Measurements from ENCODE around the gene SEL1L3. TPM values are rescaled to one million over a fixed set of nuclear protein-coding genes. Genes with fewer than 3 reads are reported as not detected.
A peak's percentile ranks its signal among the peaks of the same experiment; 100 is the strongest.

The SEL1L3 gene
- total RNA-seq, 1 donor from 2014 or later = 54.4 TPM

DNA sequence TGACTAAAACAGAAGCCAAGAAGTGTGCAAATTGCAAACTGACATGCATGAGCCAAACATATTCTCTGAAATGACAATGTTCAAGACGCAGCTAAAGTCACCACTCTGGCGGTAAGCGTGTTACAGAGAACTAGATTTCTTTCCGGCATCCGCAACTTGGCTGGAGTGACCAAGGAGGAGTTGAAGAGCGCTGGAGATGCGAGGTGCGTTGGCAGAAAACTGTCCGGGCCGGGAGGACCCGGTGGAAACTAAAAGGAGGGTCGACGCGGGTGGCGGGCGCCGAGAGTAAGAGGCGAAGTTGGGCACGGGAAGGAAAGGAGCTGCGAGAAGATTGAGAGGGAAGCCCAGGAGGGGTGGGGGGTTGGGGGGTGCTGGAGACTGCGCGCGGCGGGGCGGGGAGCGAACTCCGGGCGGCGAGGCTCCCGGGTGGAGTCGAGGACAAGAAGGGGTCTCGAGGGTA lies 807 bp downstream of the SEL1L3 start:
- peak overlapping the region; percentile 77 for H3K4me3 ChIP-seq (ENCODE audit: low read depth, low read length)
- TF ChIP-seq, protein P1, sequence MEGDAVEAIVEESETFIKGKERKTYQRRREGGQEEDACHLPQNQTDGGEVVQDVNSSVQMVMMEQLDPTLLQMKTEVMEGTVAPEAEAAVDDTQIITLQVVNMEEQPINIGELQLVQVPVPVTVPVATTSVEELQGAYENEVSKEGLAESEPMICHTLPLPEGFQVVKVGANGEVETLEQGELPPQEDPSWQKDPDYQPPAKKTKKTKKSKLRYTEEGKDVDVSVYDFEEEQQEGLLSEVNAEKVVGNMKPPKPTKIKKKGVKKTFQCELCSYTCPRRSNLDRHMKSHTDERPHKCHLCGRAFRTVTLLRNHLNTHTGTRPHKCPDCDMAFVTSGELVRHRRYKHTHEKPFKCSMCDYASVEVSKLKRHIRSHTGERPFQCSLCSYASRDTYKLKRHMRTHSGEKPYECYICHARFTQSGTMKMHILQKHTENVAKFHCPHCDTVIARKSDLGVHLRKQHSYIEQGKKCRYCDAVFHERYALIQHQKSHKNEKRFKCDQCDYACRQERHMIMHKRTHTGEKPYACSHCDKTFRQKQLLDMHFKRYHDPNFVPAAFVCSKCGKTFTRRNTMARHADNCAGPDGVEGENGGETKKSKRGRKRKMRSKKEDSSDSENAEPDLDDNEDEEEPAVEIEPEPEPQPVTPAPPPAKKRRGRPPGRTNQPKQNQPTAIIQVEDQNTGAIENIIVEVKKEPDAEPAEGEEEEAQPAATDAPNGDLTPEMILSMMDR (conservative IDR thresholded peaks at IDR 0.05; ENCODE audit: low read depth, low read length) = no peak
- no peak for DNase-seq (ENCODE audit: low read depth)

DNA sequence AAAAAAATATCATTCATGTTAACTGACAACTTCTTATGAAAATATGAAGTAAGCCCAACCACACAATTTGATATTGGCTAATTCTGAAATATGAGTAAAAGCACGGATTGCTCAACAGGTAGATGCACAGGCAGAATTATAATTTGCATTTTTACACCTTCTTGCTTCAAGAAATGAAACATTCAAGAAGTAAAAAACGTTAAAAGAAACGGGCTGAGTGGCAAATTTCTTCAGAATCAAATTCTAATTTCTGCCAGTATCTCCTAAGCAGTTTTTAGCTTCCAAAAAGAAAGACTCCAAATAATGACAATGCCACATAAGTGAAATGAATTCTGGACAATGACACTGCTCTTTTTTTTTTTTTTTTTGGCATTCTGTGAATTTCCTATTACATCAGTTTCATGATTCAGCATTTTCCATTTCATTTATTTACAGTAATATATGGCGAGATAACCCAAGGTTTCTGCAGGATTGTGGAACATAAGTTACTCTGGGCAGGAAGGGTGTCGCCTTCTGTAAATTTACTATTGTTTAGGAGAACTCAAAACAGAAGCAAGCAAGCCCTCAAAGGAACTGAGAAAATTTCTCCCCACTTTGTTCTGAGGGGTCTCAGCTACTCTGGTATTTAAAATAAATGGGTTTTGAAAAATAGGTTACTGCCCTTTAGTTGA lies 1.4 kb downstream of the SEL1L3 start:
- peak overlapping the region; percentile 77 for H3K4me3 ChIP-seq (ENCODE audit: low read depth, low read length)
- TF ChIP-seq, protein P1 (conservative IDR thresholded peaks at IDR 0.05; ENCODE audit: low read depth, low read length) = no peak
- DNase-seq (ENCODE audit: low read depth) = no peak

DNA sequence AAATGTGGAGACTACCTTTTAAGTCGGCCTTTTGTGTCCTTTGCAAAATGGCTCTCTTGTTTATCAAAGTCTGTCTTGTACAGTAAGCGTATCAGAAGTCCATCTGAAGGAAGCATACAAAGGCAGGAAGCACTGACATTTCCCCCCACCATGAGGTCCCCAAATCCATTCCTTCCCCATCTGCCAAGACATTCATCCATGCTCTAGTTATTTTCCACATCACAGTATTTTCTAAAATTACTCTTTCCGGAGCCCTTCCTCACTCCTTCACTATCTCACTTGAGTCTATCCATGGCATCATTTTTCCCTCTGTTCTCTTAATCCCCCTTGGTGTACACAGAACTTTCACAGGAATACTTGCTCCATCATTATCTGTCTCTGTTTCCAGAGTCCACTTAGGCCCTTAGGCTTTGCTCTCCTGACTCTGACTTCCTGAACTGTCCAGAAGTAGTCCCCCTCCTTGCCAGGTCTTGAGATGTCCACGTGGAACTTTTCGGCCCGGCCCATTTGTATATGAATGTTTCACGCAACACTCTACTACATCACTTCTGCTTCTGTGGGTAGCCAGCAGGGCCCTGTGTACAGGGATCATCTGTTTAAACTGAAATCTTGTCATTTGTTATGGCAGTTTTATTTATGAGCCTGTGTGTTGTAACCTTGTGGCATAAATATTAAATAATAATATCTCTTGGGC lies 2.1 kb downstream of the SEL1L3 start:
- TF ChIP-seq, protein P1 (conservative IDR thresholded peaks at IDR 0.05; ENCODE audit: low read depth, low read length) = no peak
- no peak for DNase-seq (ENCODE audit: low read depth)
- peak overlapping the region; percentile 77 for H3K4me3 ChIP-seq (ENCODE audit: low read depth, low read length)

DNA sequence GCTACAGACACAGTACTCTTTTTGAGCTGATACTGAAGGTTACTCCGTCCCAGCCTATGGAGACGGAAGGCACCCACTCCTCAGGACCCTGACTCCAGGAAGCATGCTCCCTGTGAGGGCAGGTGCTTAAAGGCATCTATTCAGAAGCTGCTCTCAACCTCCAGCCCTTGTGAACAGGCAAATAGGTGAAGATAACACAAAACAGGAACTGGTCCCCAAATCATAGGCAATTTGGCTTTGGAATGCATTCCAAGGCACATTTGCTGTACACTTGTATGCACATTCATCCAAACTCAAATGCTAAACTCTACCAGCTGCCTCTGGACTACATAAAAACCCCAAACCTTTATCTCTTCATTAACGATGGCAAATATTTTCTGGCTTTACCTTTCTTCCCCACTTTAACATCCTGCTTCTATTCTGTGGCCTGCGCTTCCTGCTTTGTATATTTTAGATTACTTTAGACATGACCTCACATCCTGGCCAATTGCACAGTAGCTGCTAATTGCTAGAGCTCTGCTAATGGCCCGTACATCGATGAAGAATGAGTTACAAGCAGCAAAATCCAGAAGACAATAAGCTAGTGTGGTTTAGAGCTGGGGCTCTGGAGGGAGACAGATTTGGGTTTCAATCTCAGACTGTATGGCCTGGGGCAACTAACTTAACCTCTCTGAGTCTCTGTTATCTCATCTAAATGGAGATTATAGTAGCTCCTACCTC lies 3.2 kb downstream of the SEL1L3 start:
- H3K4me3 ChIP-seq (ENCODE audit: low read depth, low read length) = no peak overlapping the region
- TF ChIP-seq, protein P1 (conservative IDR thresholded peaks at IDR 0.05; ENCODE audit: low read depth, low read length) = no peak
- DNase-seq (ENCODE audit: low read depth) = no peak

DNA sequence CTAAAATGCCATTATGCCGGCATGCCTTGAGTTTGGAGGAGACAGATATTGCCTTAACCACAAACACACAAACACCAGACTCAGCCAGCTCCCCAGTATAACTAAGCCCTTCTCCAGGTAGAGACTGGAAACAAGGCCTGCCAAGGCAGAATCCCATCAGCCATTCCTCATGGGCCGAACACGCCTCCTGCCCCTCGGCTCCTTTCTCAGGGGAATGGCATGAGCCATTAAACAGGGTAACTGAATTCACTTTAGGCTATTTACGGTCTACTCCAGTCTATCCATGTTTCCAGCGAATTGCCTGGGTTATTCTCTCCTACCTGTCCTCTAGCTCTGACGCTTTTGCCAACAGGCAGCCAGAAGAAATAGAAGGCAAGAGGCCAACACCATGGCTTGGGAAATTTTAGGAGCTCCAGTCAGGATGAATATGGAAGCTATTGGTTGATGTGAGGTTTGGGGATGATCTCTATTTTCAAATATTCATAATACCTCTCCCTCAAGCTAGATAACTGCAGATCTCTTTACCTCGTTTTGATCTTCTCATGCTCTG lies 4.9 kb downstream of the SEL1L3 start:
- DNase-seq (ENCODE audit: low read depth) = no peak
- TF ChIP-seq, protein P1 (conservative IDR thresholded peaks at IDR 0.05; ENCODE audit: low read depth, low read length) = no peak
- no peak overlapping the region for H3K4me3 ChIP-seq (ENCODE audit: low read depth, low read length)

DNA sequence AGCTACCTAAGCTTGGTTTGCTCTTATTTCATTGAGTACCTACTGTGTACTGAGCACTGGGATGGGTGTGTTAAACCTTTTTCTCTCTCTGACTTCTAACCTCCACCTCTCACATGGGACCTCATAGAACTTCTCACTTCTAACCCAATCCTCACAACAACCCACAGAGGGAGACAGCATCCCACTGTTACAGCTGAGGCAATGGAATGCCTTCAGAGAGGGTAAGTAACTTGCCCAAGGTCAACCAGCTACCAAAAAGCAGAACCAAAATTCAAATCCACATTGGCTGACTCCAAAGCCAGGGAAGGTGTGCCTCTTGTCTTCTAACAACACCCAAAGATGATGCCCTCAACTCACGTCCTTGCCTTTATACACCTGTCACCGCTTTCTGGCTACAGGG lies 5.4 kb downstream of the SEL1L3 start:
- TF ChIP-seq, protein P1 (conservative IDR thresholded peaks at IDR 0.05; ENCODE audit: low read depth, low read length) = peak; percentile 56
- DNase-seq (ENCODE audit: low read depth) = no peak
- H3K4me3 ChIP-seq (ENCODE audit: low read depth, low read length) = no peak overlapping the region

Measured in epithelial cell of proximal tubule (primary cell).